HepG2 (cell line): ENCODE measurements around the gene THADA. TPM values are rescaled to one million over a fixed set of nuclear protein-coding genes. Genes with fewer than 3 reads are reported as not detected.
A peak's percentile ranks its signal among the peaks of the same experiment; 100 is the strongest.

ENCODE experiments used
- BORCS8-MEF2B ChIP-seq: sonication (generic); formaldehyde crosslinking; IDR thresholded peaks from 2 replicates; pipeline ENCODE4 v1.8.0; 2022; ENCODE audit warnings: mild to moderate bottlenecking, missing genetic modification reagents
- CEBPB ChIP-seq: IDR thresholded peaks from 2 replicates; pipeline ENCODE4 v1.6.1; 2011; ENCODE audit warnings: low read depth, low read length, improper control_type of control experiment, borderline replicate concordance
- FOXJ3 ChIP-seq: sonication (generic); formaldehyde crosslinking; IDR thresholded peaks from 2 replicates; pipeline ENCODE4 v1.4.0; 2020; ENCODE audit warnings: missing genetic modification reagents, mild to moderate bottlenecking, borderline replicate concordance
- FOXK1 ChIP-seq: sonication (generic); formaldehyde crosslinking; IDR thresholded peaks from 2 replicates; pipeline ENCODE4 v1.4.0; 2020; ENCODE audit warnings: low read depth, missing genetic modification reagents, borderline replicate concordance
- IRF2 ChIP-seq: IDR thresholded peaks from 2 replicates; pipeline ENCODE4 v1.6.1; 2018; ENCODE audit warnings: missing genetic modification reagents, missing compliant biosample characterization
- MBD4 ChIP-seq: IDR thresholded peaks from 2 replicates; pipeline ENCODE4 v1.6.1; 2012; ENCODE audit warnings: low read length, inconsistent platforms, borderline replicate concordance
- NFIB ChIP-seq: sonication (generic); formaldehyde crosslinking; IDR thresholded peaks from 2 replicates; pipeline ENCODE4 v1.9.0; 2021; ENCODE audit warnings: missing genetic modification reagents, mild to moderate bottlenecking, borderline replicate concordance
- SNAI1 ChIP-seq: sonication (generic); formaldehyde crosslinking; IDR thresholded peaks from 2 replicates; pipeline ENCODE4 v1.5.0; 2020; ENCODE audit warnings: mild to moderate bottlenecking, missing genetic modification reagents, borderline replicate concordance
- SRSF9 ChIP-seq: fragments of 200-400 bp; formaldehyde crosslinking; IDR thresholded peaks from 2 replicates; pipeline ENCODE4 v1.6.1; 2018; ENCODE audit warnings: borderline replicate concordance, mild to moderate bottlenecking, low read depth, low read length; ENCODE audit not compliant: insufficient read depth, poor library complexity, severe bottlenecking
- ZFY ChIP-seq: sonication (generic); formaldehyde crosslinking; IDR thresholded peaks from 2 replicates; pipeline ENCODE4 v1.4.0; 2020; ENCODE audit warnings: missing genetic modification reagents
- ZMAT3 ChIP-seq: sonication (generic); formaldehyde crosslinking; conservative IDR thresholded peaks from 2 replicates; pipeline ENCODE4 v1.7.0; 2021; ENCODE audit warnings: missing genetic modification reagents
- ZNF251 ChIP-seq: sonication (generic); formaldehyde crosslinking; IDR thresholded peaks from 2 replicates; pipeline ENCODE4 v1.9.0; 2021; ENCODE audit warnings: mild to moderate bottlenecking, missing genetic modification reagents
- ZNF263 ChIP-seq: sonication (generic); formaldehyde crosslinking; IDR thresholded peaks from 2 replicates; pipeline ENCODE4 v1.4.0; 2020; ENCODE audit warnings: missing genetic modification reagents
- ZNF337 ChIP-seq: sonication (generic); formaldehyde crosslinking; IDR thresholded peaks from 2 replicates; pipeline ENCODE4 v1.5.1; 2020; ENCODE audit warnings: missing genetic modification reagents, low read depth, mild to moderate bottlenecking, borderline replicate concordance
- ZNF460 ChIP-seq: sonication (generic); formaldehyde crosslinking; IDR thresholded peaks from 2 replicates; pipeline ENCODE4 v1.5.1; 2020; ENCODE audit warnings: missing genetic modification reagents, mild to moderate bottlenecking, borderline replicate concordance
- ZNF484 ChIP-seq: sonication (generic); formaldehyde crosslinking; IDR thresholded peaks from 2 replicates; pipeline ENCODE4 v1.5.1; 2020; ENCODE audit warnings: mild to moderate bottlenecking, low read depth, missing genetic modification reagents, borderline replicate concordance
- ZNF572 ChIP-seq: sonication (generic); formaldehyde crosslinking; IDR thresholded peaks from 2 replicates; pipeline ENCODE4 v1.5.1; 2020; ENCODE audit warnings: mild to moderate bottlenecking, missing genetic modification reagents
- ZNF709 ChIP-seq: sonication (generic); formaldehyde crosslinking; IDR thresholded peaks from 2 replicates; pipeline ENCODE4 v1.5.0; 2020; ENCODE audit warnings: mild to moderate bottlenecking, missing genetic modification reagents
- ZNF800 ChIP-seq: sonication (generic); formaldehyde crosslinking; IDR thresholded peaks from 2 replicates; pipeline ENCODE4 v1.4.0; 2020; ENCODE audit warnings: missing genetic modification reagents
- polyA plus RNA-seq, 8 experiments: library from polyadenylated mRNA; depleted of rRNA in 3 of 8; stranded (reverse) in 7 of 8; unstranded in 1 of 8; fragments of >200 nt; fragmentation: Illumina TruSeq in 4 of 8; extraction: Trizol in 4 of 8; gene quantifications; 2 replicates each; pipeline versions ENCODE4 v1.2.1 to v1.2.3, GENCODE V29; 2011 to 2016; ENCODE audit warnings: low read depth in 4 of 8, missing spikeins in 1 of 8, mixed read lengths in 1 of 8; ENCODE audit not compliant: insufficient read depth in 1 of 8
- total RNA-seq, 5 experiments: library from RNA; depleted of rRNA; stranded (reverse); fragments of >200 nt; fragmentation: Illumina TruSeq; extraction: Trizol; gene quantifications; 2 replicates each; pipeline ENCODE4 v1.2.3, GENCODE V29; 2016; ENCODE audit warnings: low read depth in 1 of 5
- TF ChIP-seq, protein P1 (sequence below): sonication (generic); formaldehyde crosslinking; IDR thresholded peaks from 2 replicates; pipeline ENCODE4 v1.4.0; 2020; ENCODE audit warnings: missing genetic modification reagents, borderline replicate concordance
- TF ChIP-seq, protein P2 (sequence below): sonication (generic); formaldehyde crosslinking; conservative IDR thresholded peaks from 2 replicates; pipeline ENCODE4 v1.5.0; 2020; ENCODE audit warnings: missing genetic modification reagents
- TF ChIP-seq, protein P3 (sequence below): sonication (generic); formaldehyde crosslinking; IDR thresholded peaks from 2 replicates; pipeline ENCODE4 v1.8.0; 2022; ENCODE audit warnings: missing genetic modification reagents, low read depth, mild to moderate bottlenecking, borderline replicate concordance

Gene THADA
- total and polyA plus RNA-seq, 2 of the 13 experiments (the other 11 are each of a cell fraction or from before 2014, with no cell fraction given) = 12.7 to 21.7 TPM

GRCh38 chr2:43219383-43220228 lies 376.2 kb downstream of the THADA start (continued):
- TF ChIP-seq BORCS8-MEF2B (CRISPR knock-in tag) (no peak; the same call in none of the 2 replicates), ZFY (CRISPR knock-in tag) (no peak; the same call in none of the 2 replicates), ZNF572 (CRISPR knock-in tag) (0 out of 2 replicates have a peak, but pooled peaks have one; percentile 14), CEBPB (no peak), ZNF484 (no peak), FOXK1 (CRISPR knock-in tag) (peak; percentile 43), ZNF251 (0 out of 2 replicates have a peak, but pooled peaks have one; percentile 15), FOXJ3 (CRISPR knock-in tag) (peak; percentile 18; the same call in 1 of the 2 replicates), SRSF9 (no peak), SNAI1 (CRISPR knock-in tag) (peak; percentile 94; the same call in 1 of the 2 replicates), ZNF263 (peak; percentile 83), ZNF800 (no peak; the same call in 1 of the 2 replicates), ZNF460 (CRISPR knock-in tag) (no peak; the same call in 1 of the 2 replicates), ZNF337 (CRISPR knock-in tag) (peak; percentile 96; the same call in 1 of the 2 replicates), NFIB (CRISPR knock-in tag) (no peak), ZMAT3 (CRISPR knock-in tag) (peak; percentile 95), IRF2 (CRISPR knock-in tag) (0 out of 2 replicates have a peak, but pooled peaks have one; percentile 38), MBD4 (no peak), ZNF709 (CRISPR knock-in tag) (peak; percentile 92; the same call in 1 of the 2 replicates)
- TF ChIP-seq, protein P1, sequence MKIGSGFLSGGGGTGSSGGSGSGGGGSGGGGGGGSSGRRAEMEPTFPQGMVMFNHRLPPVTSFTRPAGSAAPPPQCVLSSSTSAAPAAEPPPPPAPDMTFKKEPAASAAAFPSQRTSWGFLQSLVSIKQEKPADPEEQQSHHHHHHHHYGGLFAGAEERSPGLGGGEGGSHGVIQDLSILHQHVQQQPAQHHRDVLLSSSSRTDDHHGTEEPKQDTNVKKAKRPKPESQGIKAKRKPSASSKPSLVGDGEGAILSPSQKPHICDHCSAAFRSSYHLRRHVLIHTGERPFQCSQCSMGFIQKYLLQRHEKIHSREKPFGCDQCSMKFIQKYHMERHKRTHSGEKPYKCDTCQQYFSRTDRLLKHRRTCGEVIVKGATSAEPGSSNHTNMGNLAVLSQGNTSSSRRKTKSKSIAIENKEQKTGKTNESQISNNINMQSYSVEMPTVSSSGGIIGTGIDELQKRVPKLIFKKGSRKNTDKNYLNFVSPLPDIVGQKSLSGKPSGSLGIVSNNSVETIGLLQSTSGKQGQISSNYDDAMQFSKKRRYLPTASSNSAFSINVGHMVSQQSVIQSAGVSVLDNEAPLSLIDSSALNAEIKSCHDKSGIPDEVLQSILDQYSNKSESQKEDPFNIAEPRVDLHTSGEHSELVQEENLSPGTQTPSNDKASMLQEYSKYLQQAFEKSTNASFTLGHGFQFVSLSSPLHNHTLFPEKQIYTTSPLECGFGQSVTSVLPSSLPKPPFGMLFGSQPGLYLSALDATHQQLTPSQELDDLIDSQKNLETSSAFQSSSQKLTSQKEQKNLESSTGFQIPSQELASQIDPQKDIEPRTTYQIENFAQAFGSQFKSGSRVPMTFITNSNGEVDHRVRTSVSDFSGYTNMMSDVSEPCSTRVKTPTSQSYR (CRISPR knock-in tag) = no peak
- TF ChIP-seq, protein P2, sequence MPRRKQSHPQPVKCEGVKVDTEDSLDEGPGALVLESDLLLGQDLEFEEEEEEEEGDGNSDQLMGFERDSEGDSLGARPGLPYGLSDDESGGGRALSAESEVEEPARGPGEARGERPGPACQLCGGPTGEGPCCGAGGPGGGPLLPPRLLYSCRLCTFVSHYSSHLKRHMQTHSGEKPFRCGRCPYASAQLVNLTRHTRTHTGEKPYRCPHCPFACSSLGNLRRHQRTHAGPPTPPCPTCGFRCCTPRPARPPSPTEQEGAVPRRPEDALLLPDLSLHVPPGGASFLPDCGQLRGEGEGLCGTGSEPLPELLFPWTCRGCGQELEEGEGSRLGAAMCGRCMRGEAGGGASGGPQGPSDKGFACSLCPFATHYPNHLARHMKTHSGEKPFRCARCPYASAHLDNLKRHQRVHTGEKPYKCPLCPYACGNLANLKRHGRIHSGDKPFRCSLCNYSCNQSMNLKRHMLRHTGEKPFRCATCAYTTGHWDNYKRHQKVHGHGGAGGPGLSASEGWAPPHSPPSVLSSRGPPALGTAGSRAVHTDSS = no peak
- TF ChIP-seq, protein P3, sequence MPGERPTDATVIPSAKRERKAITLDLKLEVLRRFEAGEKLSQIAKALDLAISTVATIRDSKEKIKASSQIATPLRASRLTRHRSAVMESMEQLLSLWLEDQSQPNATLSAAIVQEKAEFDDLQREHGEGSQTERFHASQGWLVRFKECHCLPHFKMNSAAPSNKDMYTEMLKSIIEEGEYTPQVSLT (CRISPR knock-in tag) = no peak
